HG03097 (cell line): ENCODE data around the gene RGS18.
"Not testable (repeated sequence)": the region's sequence is repeated elsewhere in the genome, so short reads cannot be mapped to it uniquely, and the experiment has no call there.

Experiments used
- ATAC-seq: cut with Tn5 transposase; IDR thresholded peaks from one replicate; pipeline ENCODE4 v1.9.1; 2021; ENCODE audit not compliant: unreplicated experiment, low FRiP score

RGS18 gene

GRCh38 chr1:192158181-192158580 lies at the start of gene RGS18:
Gene RGS18, plus strand, starts transcription at chr1:192158462. Its CDS starts 176 bp downstream, at chr1:192158638.
- no peak for ATAC-seq

GRCh38 chr1:192109576-192109975 lies 48.7 kb upstream of the RGS18 start:
- no peak for ATAC-seq

- ATAC-seq: no peak
These were observed 43.3 kb upstream of the RGS18 start for GRCh38 chr1:192115000-192115399.

GRCh38 chr1:192118881-192119405 lies 39.3 kb upstream of the RGS18 start:
- ATAC-seq: no peak

GRCh38 chr1:192119701-192120100 lies 38.6 kb upstream of the RGS18 start:
- ATAC-seq: no peak

- ATAC-seq: no peak
These were observed 35.6 kb upstream of the RGS18 start for GRCh38 chr1:192122668-192123067.

GRCh38 chr1:192123212-192123611 lies 35.0 kb upstream of the RGS18 start:
- no peak for ATAC-seq

GRCh38 chr1:192126030-192126619 lies 32.1 kb upstream of the RGS18 start:
- ATAC-seq: no peak

- no peak for ATAC-seq
These were observed 28.1 kb upstream of the RGS18 start for GRCh38 chr1:192130175-192130574.

GRCh38 chr1:192130865-192131264 lies 27.4 kb upstream of the RGS18 start:
- ATAC-seq: not testable (repeated sequence)

GRCh38 chr1:192131914-192132313 lies 26.3 kb upstream of the RGS18 start:
- no peak for ATAC-seq

GRCh38 chr1:192133350-192133926 lies 24.8 kb upstream of the RGS18 start:
- no peak for ATAC-seq

GRCh38 chr1:192140382-192140781 lies 17.9 kb upstream of the RGS18 start:
- no peak for ATAC-seq

- no peak for ATAC-seq
These were observed 11.0 kb upstream of the RGS18 start for GRCh38 chr1:192147221-192147620.

- ATAC-seq: no peak
These were observed 10.6 kb upstream of the RGS18 start for GRCh38 chr1:192147696-192148095.

GRCh38 chr1:192151176-192151575 lies 7.1 kb upstream of the RGS18 start:
- ATAC-seq: no peak

- ATAC-seq: no peak
These were observed 5.0 kb upstream of the RGS18 start for GRCh38 chr1:192153276-192153675.

- no peak for ATAC-seq
These were observed 1.2 kb upstream of the RGS18 start for GRCh38 chr1:192157067-192157466.

GRCh38 chr1:192159014-192159413 lies 752 bp downstream of the RGS18 start:
- no peak for ATAC-seq

GRCh38 chr1:192159781-192160180 lies 1.5 kb downstream of the RGS18 start:
- ATAC-seq: no peak

GRCh38 chr1:192160196-192160595 lies 1.9 kb downstream of the RGS18 start:
- ATAC-seq: no peak

- ATAC-seq: no peak
These were observed 3.7 kb downstream of the RGS18 start for GRCh38 chr1:192161976-192162375.
